ENCODE results near the gene DDOST.

GRCh38 chr1:20609541-20609940 is 51.6 kb downstream of the DDOST start:
- TF ChIP-seq CTCF (conservative IDR thresholded peaks at IDR 0.05 in 1 of 2, IDR thresholded peaks at IDR 0.05 in 1 of 2; ENCODE audit: extremely low read depth in 1 of 2, insufficient read depth in 1 of 2, low read depth in 1 of 2, low read length in 2 of 2) (no peak), EZH2 (IDR thresholded peaks at IDR 0.05; ENCODE audit: borderline replicate concordance, low read length) (no peak)
